GM23338 (cell line): ENCODE results near the gene DEPDC5.

Experiments
- CREB1 ChIP-seq: fragments of 250-450 bp; sonication (Bioruptor Pico); IDR thresholded peaks from 2 replicates; pipeline ENCODE4 v1.5.0; 2020; ENCODE audit warnings: low read depth, mild to moderate bottlenecking, moderate library complexity
- CTCF ChIP-seq, 2 experiments: fragments of 200-600 bp in 1 of 2; sonication (generic) in 1 of 2; conservative IDR thresholded peaks; 2 replicates each; pipeline versions ENCODE4 v1.5.1 to v1.6.1; 2016 to 2017; ENCODE audit warnings: antibody characterized with exemption in 2 of 2, low read depth in 2 of 2, mild to moderate bottlenecking in 2 of 2, moderate library complexity in 1 of 2
- EZH2 ChIP-seq: fragments of 200-600 bp; sonication (generic); IDR thresholded peaks from one replicate; pipeline ENCODE4 v1.8.0; 2017; ENCODE audit warnings: antibody characterized with exemption, mild to moderate bottlenecking, low read depth; ENCODE audit not compliant: unreplicated experiment
- EZH2phosphoT487 ChIP-seq: fragments of 200-600 bp; sonication (generic); IDR thresholded peaks from one replicate; pipeline ENCODE4 v1.8.1; 2018; ENCODE audit warnings: antibody characterized with exemption; ENCODE audit not compliant: unreplicated experiment
- JUNB ChIP-seq: IDR thresholded peaks from one replicate; pipeline ENCODE4 v1.6.1; 2016; ENCODE audit warnings: antibody characterized with exemption; ENCODE audit not compliant: unreplicated experiment
- ZNF331 ChIP-seq: fragments of 250-450 bp; sonication (Bioruptor Pico); IDR thresholded peaks from 2 replicates; pipeline ENCODE4 v1.5.0; 2020; ENCODE audit warnings: low read depth, mild to moderate bottlenecking, moderate library complexity

DNA sequence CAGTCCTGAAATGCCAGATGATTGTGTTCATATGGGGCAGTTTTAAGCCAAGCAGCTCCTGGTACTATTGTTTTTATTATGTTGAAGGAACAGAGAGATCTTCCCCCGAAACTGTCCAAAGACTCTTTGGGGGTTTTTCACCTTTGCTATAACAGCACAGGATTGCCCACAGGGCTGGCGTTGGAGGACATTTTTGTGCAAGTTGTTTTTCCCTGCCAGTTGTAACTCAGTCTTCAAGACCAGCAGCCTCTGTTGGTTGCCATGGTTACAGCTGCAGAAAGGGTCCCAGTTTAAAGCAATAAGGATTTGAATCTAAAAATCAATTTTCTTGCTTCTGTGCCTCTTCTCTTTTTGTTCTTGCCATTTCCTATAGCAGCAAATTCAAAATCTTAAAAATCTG lies 145.1 kb downstream of the DEPDC5 start:
- TF ChIP-seq CTCF (conservative IDR thresholded peaks at IDR 0.05; ENCODE audit: low read depth in 2 of 2) (no peak), JUNB (no peak), EZH2phosphoT487 (no peak), EZH2 (no peak), CREB1 (CRISPR knock-in tag) (no peak), ZNF331 (CRISPR knock-in tag) (no peak)
